MM.1S (cell line): Measurements from ENCODE around the gene FRAS1.

Experiments used
- DNase-seq: peaks from one replicate; pipeline ENCODE4 v3.0.0-alpha.2; 2015
- H2AFZ ChIP-seq: fragments of 300-600 bp; sonication (generic); 2 replicates; pipeline ENCODE4 v1.6.0; 2016; ENCODE audit warnings: antibody characterized with exemption, low read length
- H3F3A ChIP-seq: fragments of 300-600 bp; sonication (generic); 2 replicates; pipeline ENCODE4 v1.6.1; 2016; ENCODE audit warnings: mild to moderate bottlenecking, antibody characterized with exemption, low read length, moderate library complexity, mixed read lengths; ENCODE audit not compliant: insufficient read depth
- H3K27ac ChIP-seq: fragments of 300-600 bp; sonication (generic); 2 replicates; pipeline ENCODE4 v1.5.1; 2016; ENCODE audit warnings: mild to moderate bottlenecking, low read length
- H3K27me3 ChIP-seq: fragments of 300-600 bp; sonication (generic); replicated peaks from 2 replicates; pipeline ENCODE4 v1.6.0; 2016; ENCODE audit warnings: low read length; ENCODE audit not compliant: insufficient read depth
- H3K36me3 ChIP-seq: fragments of 300-600 bp; sonication (generic); replicated peaks from 2 replicates; pipeline ENCODE4 v1.6.1; 2016; ENCODE audit warnings: mild to moderate bottlenecking, low read length, mixed read lengths; ENCODE audit not compliant: insufficient read depth
- H3K4me1 ChIP-seq: fragments of 300-600 bp; sonication (generic); 2 replicates; pipeline ENCODE4 v1.6.1; 2016; ENCODE audit warnings: low read length, mixed read lengths
- H3K4me2 ChIP-seq: fragments of 300-600 bp; sonication (generic); 2 replicates; pipeline ENCODE4 v1.6.0; 2016; ENCODE audit warnings: low read depth, low read length
- H3K4me3 ChIP-seq: fragments of 300-600 bp; sonication (generic); 2 replicates; pipeline ENCODE4 v1.5.1; 2016; ENCODE audit warnings: low read length, mixed read lengths
- H3K79me2 ChIP-seq: fragments of 300-600 bp; sonication (generic); 2 replicates; pipeline ENCODE4 v1.6.1; 2016; ENCODE audit warnings: mixed run types, low read length, mixed read lengths
- H3K9ac ChIP-seq: fragments of 300-600 bp; sonication (generic); 2 replicates; pipeline ENCODE4 v1.6.1; 2016; ENCODE audit warnings: low read length, mixed read lengths
- H3K9me2 ChIP-seq: fragments of 300-600 bp; sonication (generic); replicated peaks from 2 replicates; pipeline ENCODE4 v1.6.1; 2016; ENCODE audit warnings: mild to moderate bottlenecking, low read length, mixed read lengths; ENCODE audit not compliant: insufficient read depth
- H3K9me3 ChIP-seq: fragments of 300-600 bp; sonication (generic); replicated peaks from 2 replicates; pipeline ENCODE4 v1.6.1; 2016; ENCODE audit warnings: mild to moderate bottlenecking, low read length, mixed read lengths; ENCODE audit not compliant: insufficient read depth
- H4K20me1 ChIP-seq: fragments of 300-600 bp; sonication (generic); 2 replicates; pipeline ENCODE4 v1.6.1; 2016; ENCODE audit warnings: mild to moderate bottlenecking, low read length, moderate library complexity, mixed read lengths; ENCODE audit not compliant: insufficient read depth
- EZH2 ChIP-seq: fragments of 300-600 bp; sonication (generic); optimal IDR thresholded peaks from 2 replicates; pipeline ENCODE3; 2017; ENCODE audit warnings: low read depth, mild to moderate bottlenecking, antibody characterized with exemption, low read length, mixed read lengths
- EZH2phosphoT487 ChIP-seq: fragments of 300-600 bp; sonication (generic); IDR thresholded peaks from 2 replicates; pipeline ENCODE4 v1.6.1; 2018; ENCODE audit warnings: antibody characterized with exemption, low read length
- TF ChIP-seq, protein P1 (sequence below): fragments of 300-600 bp; sonication (generic); IDR thresholded peaks from 2 replicates; pipeline ENCODE4 v1.5.1; 2016; ENCODE audit warnings: antibody characterized with exemption, low read length, mixed read lengths

The FRAS1 gene

GRCh38 chr4:78033861-78034260 is 23.3 kb upstream of the FRAS1 start:
- H3K4me2 ChIP-seq: no peak overlapping the region
- no peaks in the 10 kb centered on the region for H3K36me3 ChIP-seq
- no peaks in the 10 kb centered on the region for H3K27me3 ChIP-seq
- H4K20me1 ChIP-seq: no peaks in the 10 kb centered on the region
- no peak overlapping the region for H3K27ac ChIP-seq
- H3K9me2 ChIP-seq: no peaks in the 10 kb centered on the region
- no peak for TF ChIP-seq EZH2
- TF ChIP-seq, protein P1, sequence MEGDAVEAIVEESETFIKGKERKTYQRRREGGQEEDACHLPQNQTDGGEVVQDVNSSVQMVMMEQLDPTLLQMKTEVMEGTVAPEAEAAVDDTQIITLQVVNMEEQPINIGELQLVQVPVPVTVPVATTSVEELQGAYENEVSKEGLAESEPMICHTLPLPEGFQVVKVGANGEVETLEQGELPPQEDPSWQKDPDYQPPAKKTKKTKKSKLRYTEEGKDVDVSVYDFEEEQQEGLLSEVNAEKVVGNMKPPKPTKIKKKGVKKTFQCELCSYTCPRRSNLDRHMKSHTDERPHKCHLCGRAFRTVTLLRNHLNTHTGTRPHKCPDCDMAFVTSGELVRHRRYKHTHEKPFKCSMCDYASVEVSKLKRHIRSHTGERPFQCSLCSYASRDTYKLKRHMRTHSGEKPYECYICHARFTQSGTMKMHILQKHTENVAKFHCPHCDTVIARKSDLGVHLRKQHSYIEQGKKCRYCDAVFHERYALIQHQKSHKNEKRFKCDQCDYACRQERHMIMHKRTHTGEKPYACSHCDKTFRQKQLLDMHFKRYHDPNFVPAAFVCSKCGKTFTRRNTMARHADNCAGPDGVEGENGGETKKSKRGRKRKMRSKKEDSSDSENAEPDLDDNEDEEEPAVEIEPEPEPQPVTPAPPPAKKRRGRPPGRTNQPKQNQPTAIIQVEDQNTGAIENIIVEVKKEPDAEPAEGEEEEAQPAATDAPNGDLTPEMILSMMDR: no peak
- no peaks in the 10 kb centered on the region for H3K9me3 ChIP-seq
- no peaks in the 10 kb centered on the region for H3K79me2 ChIP-seq
- H3K9ac ChIP-seq: no peak overlapping the region
- no peak overlapping the region for H2AFZ ChIP-seq
- H3K4me3 ChIP-seq: no peak overlapping the region
- no peaks in the 10 kb centered on the region for H3F3A ChIP-seq
- H3K4me1 ChIP-seq: no peaks in the 10 kb centered on the region
- DNase-seq: no peak

GRCh38 chr4:78038704-78039103 is 18.4 kb upstream of the FRAS1 start:
- Histone ChIP-seq H3K4me1 (no peaks in the 10 kb centered on the region), H3K9me2 (no peaks in the 10 kb centered on the region), H3K9me3 (no peaks in the 10 kb centered on the region), H3K4me2 (no peak overlapping the region), H4K20me1 (no peaks in the 10 kb centered on the region), H3K4me3 (no peak overlapping the region), H3K36me3 (no peaks in the 10 kb centered on the region), H3K27ac (no peak overlapping the region), H3F3A (no peaks in the 10 kb centered on the region), H3K79me2 (no peaks in the 10 kb centered on the region), H3K27me3 (no peaks in the 10 kb centered on the region), H3K9ac (no peak overlapping the region), H2AFZ (no peak overlapping the region)
- DNase-seq: no peak
- no peak for TF ChIP-seq EZH2phosphoT487

- no peaks in the 10 kb centered on the region for H3K79me2 ChIP-seq
- H3K36me3 ChIP-seq: no peaks in the 10 kb centered on the region
- no peak overlapping the region for H3K27ac ChIP-seq
- H3F3A ChIP-seq: no peaks in the 10 kb centered on the region
- no peaks in the 10 kb centered on the region for H3K4me1 ChIP-seq
- H3K27me3 ChIP-seq: no peaks in the 10 kb centered on the region
- no peaks in the 10 kb centered on the region for H3K9me3 ChIP-seq
- no peak for DNase-seq
- no peaks in the 10 kb centered on the region for H4K20me1 ChIP-seq
- H3K9me2 ChIP-seq: no peaks in the 10 kb centered on the region
- H2AFZ ChIP-seq: no peak overlapping the region
- no peak overlapping the region for H3K9ac ChIP-seq
- H3K4me2 ChIP-seq: no peak overlapping the region
- TF ChIP-seq, protein P1: no peak
- TF ChIP-seq EZH2phosphoT487 (no peak), EZH2 (no peak)
- no peak overlapping the region for H3K4me3 ChIP-seq
Observed at GRCh38 chr4:78039678-78040077, 17.4 kb upstream of the FRAS1 start.

DNA sequence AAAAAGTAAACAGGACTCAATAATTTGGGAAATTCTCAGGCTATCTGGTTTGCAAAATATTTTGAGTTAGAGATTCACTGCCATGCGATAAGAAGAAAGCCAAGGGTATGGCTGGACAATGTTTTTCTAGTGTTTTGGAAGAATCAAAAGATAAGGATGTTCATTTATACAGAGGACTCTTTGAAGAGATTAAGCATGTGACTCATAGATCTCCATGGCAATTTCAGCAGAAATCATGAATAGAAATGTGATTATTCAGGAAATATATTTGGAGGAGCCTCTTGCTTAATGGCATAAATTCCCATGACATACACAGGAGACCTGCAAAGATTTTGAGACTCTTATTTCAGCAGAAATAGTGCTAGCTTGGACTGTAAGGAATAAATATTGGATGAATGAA is 16.7 kb upstream of the FRAS1 start:
- H3K9ac ChIP-seq: no peak overlapping the region
- H3K36me3 ChIP-seq: no peaks in the 10 kb centered on the region
- TF ChIP-seq, protein P1: no peak
- TF ChIP-seq EZH2phosphoT487 (no peak), EZH2 (no peak)
- H3K27ac ChIP-seq: no peak overlapping the region
- no peaks in the 10 kb centered on the region for H3K27me3 ChIP-seq
- no peaks in the 10 kb centered on the region for H3K9me2 ChIP-seq
- no peaks in the 10 kb centered on the region for H3K79me2 ChIP-seq
- H3K4me2 ChIP-seq: no peak overlapping the region
- H3K4me3 ChIP-seq: no peak overlapping the region
- no peaks in the 10 kb centered on the region for H3F3A ChIP-seq
- H3K9me3 ChIP-seq: no peaks in the 10 kb centered on the region
- H3K4me1 ChIP-seq: no peaks in the 10 kb centered on the region
- no peak for DNase-seq
- no peak overlapping the region for H2AFZ ChIP-seq
- no peaks in the 10 kb centered on the region for H4K20me1 ChIP-seq
